SIG-M5 (cell line): ENCODE measurements around the gene LARGE2.
"Not testable (repeated sequence)": the region's sequence is repeated elsewhere in the genome, so short reads cannot be mapped to it uniquely, and the experiment has no call there.

Experiments used
- DNase-seq: peaks from one replicate; lab custom pipeline; 2025; lab: John Stamatoyannopoulos, UW

Gene LARGE2

DNA sequence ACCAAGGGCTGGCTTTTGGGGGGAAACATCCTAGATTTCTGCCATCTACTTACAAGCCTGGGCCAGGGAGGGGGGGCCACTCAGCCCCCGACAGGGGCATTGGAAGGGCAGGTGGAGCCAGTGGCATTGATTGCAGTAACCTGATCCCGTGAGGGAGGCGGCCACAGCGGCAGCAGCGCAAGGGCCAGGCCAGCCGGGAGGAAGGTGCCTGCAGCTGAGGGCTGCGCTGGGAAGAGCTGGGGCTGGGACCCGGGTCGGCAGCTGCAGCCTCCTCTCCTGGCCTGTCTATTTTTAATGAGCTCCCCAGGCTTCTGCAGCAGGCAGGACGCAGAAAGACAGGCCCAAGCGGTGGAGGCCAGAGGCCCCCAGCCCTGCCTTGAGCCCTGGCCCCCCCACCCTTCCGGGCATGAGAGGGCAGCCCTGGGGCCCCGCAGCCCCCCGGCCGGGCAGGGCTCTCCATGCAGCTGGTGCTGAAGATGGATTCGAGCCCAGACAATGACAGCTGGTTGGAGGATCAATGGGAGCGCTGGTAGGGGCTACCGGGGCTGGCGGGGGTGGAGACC lies 26.0 kb upstream of the LARGE2 start:
- DNase-seq = no peak

DNA sequence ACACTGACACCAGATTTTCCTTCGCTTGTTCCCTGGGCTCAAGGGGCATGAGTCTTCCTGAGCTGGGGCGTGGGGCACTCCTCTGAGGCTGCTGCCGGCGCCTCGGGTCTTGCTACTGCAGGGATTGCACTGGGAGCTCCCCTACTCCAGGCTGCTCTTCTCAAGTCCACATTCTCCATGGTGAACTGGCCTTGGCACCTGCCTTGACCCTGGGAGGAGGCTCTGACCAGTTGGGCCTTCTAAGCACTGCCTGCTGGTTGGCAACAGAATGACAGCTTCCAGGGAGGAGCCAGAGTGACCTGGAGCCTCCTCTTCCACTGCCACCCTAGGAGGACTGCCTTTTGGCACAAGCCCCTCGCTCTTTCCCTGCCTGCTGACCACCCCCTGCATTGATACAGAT lies 24.9 kb upstream of the LARGE2 start:
- no peak for DNase-seq

DNA sequence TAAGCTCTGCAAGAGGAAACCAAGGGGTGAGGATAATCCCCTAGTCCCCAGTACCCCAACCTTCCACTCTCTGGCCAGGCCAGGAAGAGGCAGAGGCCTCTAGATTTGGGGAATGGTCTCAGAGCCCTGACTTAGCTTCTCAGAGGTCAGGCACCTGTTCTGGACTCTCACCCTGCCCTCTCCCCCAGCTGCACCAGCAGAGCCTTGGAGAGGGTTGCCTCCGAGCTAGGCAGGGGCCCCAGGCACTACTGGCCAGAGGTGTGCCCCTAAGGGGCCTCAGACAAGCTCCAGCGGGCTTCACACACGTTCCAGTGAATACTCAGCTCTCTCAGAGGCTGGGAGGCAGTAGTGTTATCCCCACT lies 23.4 kb upstream of the LARGE2 start:
- no peak for DNase-seq

DNA sequence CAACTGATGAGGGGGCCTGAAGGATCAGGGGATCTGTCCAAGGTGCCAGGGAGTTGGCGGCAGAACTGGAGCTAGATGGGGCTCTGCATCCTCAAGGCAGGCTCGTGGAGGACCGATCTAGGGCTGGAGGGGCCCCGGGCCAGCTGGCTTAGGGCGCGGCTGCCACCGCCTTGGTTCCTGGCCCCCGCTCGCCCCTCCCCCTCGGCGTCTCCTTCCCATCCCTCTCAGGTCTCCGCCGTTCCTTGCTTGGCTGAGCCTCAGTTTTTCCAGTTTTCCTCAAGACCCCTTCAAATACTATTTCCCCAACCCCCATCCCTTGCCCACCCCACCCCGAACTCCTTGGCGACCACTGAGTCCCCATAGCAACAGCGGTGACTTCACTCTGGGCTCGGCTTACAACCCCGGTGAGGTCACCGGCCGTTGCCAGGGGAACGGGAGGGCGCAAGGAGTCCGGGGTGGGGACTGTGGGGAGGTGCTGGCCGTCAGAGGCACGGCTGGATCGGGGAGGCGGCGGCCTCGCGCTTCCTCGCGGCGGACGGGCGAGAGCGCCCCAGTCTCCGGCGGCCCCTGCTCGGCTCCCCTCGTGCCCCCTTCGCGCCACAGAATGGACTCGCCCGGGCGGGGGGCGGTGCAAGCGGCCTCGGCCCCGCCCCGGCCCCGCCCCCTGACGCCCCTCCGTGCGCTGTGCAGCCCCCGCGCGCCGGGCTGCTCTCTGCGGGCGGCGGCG lies 22.8 kb upstream of the LARGE2 start:
- DNase-seq = no peak

DNA sequence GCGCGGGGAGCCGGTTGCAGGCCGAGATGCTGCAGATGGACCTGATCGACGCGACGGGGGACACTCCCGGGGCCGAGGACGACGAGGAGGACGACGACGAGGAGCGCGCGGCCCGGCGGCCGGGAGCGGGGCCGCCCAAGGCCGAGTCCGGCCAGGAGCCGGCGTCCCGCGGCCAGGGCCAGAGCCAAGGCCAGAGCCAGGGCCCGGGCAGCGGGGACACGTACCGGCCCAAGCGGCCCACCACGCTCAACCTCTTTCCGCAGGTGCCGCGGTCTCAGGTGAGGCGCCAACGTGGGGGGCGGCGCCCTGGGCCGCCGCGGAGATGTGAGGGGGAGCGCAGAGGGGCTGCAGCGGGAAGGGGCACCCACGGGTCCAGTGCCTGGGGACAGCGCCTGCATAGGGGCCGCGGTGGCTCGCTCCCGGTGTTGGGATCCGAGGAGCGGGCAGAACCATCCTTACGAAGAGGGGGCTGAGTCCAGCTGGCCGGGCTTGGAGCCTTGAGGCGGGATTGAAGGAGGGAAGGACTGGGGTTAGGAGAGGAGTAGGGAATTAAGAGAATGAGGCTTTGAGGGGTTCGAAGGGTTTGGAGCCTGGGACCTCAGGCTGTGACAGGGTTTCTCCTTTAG lies 22.2 kb upstream of the LARGE2 start:
- not testable (repeated sequence) for DNase-seq

DNA sequence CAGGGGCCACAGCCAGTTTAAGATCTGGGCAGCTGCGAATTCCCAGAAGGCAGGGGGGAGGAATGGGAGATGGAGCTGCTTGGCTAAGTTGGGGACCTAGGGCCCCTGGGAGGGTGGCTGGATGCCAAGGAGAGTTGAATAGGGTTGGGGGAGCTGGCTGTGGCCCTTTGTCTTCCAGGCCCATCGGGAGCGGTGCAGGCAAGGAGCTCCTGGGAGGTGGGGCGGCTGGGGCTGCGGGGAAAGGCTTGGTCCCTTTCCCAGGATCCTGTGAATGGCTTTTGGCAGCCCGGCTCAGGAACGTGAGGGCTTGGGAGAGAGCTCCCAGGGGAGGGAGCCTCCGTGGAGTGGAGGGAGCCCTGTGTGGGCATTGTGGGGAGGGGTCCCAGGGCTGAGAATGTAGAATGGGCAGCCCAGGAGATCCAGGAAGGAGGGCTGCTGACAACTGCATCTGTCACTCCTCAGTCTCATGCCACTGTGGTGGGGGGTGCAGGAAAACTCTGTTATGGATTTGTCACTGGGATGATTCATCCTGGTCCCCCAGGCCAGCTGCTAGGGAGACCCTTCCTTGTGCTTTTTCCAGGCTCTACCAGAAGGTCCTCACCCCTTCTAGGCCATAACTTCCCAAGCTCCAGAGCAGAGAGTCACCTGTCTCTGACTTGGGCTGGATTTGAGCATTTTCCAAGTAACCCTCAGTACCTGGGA lies 21.4 kb upstream of the LARGE2 start:
- DNase-seq = no peak

DNA sequence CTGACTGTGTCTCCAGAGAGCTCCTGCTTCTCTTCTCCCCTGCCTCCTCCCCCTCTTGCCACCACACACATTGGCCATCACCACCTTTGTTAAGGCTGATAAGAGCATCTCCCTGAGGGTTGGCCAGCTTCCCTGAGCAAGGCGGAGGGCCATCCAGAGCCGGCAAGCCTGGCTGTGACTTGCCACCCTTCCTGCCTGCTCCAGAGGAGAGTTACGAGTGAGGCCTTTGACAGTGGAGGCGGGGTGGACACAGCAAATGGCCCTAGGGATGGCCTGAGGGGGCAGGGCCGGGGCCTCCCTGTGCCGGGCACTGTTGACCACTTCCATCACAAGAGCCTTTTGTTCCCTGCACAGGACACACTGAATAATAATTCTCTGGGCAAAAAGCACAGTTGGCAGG lies 20.8 kb upstream of the LARGE2 start:
- no peak for DNase-seq

DNA sequence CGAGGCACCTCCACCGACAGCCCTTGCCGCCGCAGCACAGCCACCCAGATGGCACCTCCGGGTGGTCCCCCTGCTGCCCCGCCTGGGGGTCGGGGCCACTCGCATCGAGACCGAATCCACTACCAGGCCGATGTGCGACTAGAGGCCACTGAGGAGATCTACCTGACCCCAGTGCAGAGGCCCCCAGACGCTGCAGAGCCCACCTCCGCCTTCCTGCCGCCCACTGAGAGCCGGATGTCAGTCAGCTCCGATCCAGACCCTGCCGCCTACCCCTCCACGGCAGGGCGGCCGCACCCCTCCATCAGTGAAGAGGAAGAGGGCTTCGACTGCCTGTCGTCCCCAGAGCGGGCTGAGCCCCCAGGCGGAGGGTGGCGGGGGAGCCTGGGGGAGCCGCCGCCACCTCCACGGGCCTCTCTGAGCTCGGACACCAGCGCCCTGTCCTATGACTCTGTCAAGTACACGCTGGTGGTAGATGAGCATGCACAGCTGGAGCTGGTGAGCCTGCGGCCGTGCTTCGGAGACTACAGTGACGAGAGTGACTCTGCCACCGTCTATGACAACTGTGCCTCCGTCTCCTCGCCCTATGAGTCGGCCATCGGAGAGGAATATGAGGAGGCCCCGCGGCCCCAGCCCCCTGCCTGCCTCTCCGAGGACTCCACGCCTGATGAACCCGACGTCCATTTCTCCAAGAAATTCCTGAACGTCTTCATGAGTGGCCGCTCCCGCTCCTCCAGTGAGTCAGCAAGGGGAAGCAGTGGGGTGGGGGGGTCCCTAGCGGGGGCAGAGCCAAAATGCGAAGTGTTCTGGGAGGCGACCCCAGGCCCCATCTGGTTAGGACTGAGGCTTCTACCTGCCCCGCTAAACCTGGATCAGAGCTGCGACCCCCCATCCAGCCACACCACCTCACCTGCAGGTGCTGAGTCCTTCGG lies 19.7 kb upstream of the LARGE2 start:
- no peak for DNase-seq

DNA sequence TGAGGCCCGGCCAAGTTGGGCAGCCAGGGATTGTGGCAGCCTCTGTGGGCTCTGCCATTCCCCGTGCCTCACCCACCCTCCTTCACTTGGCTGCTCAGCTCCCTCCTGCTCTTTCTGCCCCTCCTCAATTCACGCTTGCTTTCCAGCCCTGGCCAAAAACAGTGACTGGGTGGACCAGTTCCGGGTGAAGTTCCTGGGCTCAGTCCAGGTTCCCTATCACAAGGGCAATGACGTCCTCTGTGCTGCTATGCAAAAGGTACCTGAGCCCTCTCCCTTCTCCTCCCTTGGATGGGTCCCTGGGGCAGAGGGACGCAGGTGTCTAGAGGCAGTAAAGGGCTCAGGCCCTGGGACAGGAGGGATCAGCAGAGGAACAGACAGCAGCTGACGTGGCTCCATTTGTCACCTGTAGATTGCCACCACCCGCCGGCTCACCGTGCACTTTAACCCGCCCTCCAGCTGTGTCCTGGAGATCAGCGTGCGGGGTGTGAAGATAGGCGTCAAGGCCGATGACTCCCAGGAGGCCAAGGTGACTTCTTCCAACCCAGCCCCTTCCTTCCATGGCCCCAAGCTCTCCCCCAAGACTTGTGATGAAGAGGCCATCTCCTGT lies 18.0 kb upstream of the LARGE2 start:
- DNase-seq = no peak

DNA sequence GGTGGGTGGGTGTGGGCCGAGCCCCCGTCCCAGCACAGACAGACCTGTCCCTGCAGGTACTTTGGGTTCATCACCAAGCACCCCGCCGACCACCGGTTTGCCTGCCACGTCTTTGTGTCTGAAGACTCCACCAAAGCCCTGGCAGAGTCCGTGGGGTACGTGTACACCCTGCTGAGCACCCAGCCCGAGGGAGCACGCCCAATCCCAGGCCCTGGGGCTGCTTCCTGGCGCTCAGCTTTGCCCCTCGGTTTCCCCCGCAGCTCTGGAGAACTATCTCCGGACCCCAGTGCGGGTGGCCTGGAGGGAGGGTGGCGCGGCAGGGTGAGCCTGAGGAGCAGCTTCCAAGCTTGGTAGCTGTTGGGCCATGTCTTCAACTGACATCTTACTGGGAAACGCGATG lies 17.4 kb upstream of the LARGE2 start:
- no peak for DNase-seq

DNA sequence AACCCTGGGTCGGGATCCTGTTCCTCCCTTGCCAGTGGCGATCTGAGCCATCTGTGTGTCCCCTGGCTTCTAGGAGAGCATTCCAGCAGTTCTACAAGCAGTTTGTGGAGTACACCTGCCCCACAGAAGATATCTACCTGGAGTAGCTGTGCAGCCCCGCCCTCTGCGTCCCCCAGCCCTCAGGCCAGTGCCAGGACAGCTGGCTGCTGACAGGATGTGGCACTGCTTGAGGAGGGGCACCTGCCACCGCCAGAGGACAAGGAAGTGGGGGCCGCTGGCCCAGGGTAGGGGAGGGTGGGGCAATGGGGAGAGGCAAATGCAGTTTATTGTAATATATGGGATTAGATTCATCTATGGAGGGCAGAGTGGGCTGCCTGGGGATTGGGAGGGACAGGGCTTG lies 16.9 kb upstream of the LARGE2 start:
- DNase-seq = not testable (repeated sequence)

DNA sequence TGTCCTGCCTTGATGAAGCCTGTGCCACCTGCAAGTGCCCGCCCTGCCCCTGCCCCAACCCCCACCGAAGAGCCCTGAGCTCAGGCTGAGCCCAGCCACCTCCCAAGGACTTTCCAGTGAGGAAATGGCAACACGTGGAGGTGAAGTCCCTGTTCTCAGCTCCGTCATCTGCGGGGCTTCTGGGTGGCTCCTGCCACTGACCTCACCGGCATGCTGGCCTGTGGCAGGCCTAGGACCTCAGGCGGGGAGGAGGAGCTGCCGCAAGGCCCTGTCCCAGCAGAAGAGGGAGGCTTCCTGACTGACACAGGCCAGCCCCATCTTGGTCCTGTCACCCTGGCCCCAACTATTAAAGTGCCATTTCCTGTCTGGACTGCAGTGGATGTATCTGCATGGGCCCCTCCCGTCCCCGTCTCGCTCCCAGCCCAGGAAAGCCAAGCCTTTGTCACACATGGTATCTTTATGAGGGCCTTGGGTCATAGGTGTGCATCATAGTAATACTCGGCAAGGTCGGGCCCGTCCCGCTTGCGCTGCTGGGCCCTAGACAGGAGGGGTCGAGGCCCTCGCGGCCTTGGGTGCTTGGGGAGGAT lies 16.3 kb upstream of the LARGE2 start:
- no peak for DNase-seq

DNA sequence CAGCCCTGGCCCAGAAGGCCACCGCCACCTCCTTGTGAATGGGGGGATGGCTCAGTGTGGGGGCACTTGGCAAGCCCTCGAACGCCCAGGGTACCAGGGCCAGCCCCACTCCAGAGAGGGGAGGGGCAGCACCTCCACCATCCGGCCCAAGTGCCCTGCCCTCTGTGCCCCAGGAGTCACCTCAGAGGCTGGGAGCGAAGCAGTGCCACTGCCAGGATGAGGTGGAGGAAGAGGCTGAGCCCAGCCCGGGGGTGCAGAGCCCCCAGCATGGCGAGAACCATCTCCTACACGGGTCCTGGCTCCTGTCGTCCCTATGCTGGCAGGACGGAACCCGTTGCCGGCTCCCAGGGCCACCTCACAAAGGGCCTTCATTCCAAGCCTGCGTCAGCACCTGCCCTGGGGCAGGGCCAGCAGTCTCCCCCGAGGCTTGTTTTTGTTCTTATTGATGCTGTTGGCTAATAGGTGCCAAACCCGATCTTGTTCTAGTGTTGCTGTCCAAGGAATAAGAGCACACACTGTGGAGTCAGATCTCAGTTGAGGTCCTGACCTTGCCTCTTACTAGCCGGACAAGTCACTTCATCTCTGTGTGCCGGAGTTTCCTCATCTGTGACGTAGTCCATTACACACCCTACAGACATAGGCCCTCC lies 15.4 kb upstream of the LARGE2 start, which contains the start of gene FREY1:
FREY1 (minus strand) TSS at position 307 of the 647 bp plus-strand sequence; CDS start at position 281, 26 bp downstream.
- no peak for DNase-seq

DNA sequence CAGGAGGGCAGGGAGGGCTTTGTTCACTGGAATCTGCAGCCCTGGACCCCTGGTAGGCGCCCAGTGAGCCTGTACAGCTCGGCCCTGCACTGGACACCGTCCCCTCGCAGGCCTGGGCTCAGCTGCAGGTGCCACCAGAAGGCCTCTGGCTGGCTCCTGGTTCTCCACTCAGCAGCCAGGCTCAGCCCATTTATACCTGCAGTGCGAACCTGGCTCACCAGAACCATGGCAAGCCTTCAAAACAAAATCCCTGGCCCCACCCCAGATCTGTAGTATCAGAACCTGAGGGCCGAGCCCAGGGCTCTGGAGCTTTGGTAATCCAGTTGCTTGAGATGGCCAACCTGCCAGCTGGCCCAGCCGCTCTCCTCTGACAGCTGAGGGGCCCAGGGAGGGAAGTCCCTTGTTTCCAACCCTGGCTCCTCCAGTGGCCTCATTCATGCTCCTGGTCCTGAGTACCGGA lies 14.5 kb upstream of the LARGE2 start:
- DNase-seq = no peak

DNA sequence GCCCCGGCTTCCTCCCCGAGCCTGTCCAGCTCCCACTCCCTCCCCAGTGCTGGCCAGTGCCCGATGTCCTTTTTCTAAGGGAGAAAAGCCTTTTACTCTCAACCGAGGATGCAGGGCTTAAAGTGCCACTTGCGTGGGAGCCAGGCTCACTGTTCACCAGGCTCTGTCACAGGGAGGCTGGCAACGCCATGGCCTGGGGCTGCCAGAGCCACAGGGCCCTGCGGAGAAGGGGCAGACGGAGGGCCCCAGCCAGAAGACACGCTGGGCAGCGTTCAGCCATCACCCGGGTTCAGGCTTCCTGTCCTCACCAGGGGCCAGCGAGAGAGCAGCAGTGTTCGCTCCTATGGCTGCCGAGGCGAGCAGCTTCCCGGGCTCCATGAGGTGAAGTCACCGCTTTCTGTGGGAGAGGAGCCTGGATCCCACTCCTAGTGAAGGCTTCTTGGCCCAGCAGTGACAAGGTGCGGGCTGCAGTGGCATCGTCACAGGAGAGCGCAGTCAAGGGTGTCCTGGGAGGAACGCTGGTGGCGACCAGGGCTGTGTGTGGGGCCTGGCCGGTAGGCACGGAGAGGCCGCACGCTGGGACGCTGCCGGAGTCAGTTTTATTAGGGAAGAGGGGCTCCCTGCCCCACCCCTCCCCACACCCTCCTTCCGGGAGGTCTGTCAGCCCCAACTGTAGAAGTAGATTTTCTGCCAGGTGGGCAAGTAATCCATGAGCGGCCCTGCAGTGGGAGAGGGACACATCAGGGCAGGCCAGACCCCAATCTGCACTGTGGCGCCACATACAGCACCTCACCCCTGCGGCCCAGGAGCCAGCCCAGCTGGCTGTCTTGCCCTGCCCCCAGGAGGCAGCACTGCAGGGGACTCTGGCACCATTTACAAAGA lies 12.6 kb upstream of the LARGE2 start:
- no peak for DNase-seq

DNA sequence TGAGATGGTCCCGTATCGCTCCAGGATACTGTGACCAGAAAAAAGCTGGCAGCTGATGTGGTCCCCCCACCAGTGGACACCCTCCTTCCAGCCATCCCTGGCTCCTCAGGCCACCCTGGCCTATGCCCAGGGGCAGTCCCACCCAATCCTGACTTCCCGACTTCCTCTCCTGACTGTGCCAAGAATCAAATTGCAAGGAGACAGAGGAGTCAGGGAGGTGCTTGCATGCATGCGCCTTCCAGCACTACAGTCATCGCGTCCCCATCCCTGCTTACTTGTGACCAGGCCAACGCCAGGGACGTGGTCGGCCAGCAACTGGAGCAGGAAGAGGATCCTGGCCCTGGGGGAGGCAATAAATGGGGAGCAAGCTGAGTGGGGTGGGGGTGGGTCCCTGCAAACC lies 11.8 kb upstream of the LARGE2 start:
- DNase-seq = no peak

DNA sequence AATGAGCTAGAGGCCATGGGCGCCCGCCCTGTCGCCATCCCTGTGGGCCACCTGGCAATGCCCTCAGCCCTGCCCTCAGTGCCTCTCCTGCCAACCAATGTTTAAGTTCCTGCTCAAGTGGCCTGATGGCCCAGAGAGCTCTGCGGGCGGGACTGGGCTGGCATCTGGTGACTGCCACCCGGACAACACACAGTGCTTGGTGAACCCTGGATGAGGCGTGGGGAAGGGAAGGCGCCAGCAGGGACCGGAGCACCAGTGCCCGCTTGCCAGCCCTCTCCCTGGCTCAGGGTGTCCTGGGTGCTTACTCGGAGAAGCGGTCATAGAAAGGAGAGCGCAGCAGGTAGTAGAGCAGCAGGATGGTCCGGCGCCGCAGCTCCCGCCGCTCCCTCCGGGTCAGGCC lies 8.9 kb upstream of the LARGE2 start:
- no peak for DNase-seq

DNA sequence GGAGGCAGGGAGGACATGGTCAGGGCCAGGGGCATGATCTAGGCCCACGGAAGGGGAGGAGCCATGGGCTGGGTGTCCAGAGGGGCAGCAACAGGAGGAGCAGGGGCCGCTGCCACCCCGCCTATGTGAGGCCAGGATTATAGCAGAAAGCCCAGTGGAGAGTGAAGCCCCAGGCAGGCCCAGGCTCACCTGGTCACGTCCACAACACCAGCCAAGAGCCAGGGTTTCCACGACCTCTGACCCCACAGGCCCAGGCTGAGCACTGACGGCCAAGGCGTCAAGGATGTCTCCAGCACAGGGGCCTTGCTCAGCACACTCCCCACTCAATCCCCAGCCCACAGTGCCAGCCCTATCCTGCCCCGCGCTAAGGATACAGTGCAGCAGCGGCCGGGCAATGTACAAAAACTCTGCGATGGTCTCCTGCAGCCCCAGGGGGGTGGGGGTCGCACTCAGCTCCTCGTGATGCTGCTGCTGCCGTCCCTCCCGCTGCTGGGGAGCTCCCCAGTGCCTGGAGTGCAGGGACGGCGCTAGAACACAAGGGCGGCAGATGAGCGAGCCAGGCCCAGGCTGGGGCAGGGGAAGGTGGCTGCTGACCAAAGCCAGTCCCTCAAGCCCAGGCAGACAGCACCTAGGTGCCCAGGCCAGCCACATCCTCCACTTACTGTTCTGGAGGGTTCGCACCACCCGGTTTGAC lies 8.4 kb upstream of the LARGE2 start:
- DNase-seq = no peak

DNA sequence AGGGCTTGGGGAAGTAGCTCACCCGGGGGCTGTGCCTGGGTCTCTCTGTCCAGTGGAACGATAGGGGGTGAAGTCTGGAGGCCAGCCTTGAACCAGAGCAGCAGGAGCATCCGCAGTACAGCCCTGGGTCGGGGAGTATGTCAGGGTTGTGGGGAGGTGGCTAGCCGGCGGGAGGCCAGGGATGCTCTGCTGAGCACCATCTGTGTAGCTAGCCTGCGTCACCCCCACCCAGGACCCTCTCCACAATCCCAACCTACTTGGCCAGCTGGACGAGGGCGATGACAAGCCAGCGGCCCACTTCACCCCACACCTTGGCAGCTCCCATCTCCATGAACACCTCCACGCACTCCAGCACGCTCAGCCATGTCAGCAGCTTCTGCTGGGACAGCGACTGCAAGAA lies 7.0 kb upstream of the LARGE2 start:
- no peak for DNase-seq
